GM12892 (cell line): Measurements from ENCODE around the gene SMG6.

Experiments
- POLR2A ChIP-seq: IDR thresholded peaks from 2 replicates; pipeline ENCODE4 v1.6.1; 2011; ENCODE audit warnings: low read depth, low read length, control low read depth
- POLR2AphosphoS5 ChIP-seq: IDR thresholded peaks from 2 replicates; pipeline ENCODE4 v1.6.1; 2011; ENCODE audit warnings: low read depth, low read length, control low read depth

DNA sequence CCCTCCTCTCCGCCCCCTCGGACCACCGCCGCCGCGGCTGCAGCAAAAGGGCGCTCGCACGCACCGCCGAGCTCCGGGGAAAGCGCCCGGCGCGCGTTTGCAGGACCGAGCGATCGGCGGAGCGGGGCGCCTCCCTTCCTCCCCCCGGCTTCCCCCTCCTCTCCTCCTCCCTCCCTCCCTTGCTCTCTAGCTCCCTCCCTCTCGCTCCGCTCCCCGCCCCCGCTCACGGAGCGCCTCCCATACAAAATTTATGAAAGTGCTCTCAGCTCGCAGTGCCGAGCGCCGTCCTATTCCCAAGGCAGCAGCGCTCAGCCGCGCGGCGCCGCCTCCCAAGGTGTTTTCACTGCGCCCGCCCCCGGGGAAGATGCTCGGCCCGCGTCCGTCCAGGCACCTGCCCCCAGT lies 278.4 kb downstream of the SMG6 start, which contains the start of gene RTN4RL1:
- no peak for TF ChIP-seq POLR2A
- no peak for TF ChIP-seq POLR2AphosphoS5
